Loucy (cell line): ENCODE data around the gene OR4Q2.

ENCODE experiments used
- EZH2phosphoT487 ChIP-seq: fragments of 200-600 bp; IDR thresholded peaks from 2 replicates; pipeline ENCODE4 v1.6.1; 2018; ENCODE audit warnings: antibody characterized with exemption, mild to moderate bottlenecking, moderate library complexity, borderline replicate concordance
- TF ChIP-seq, protein P1 (sequence below): fragments of 200-600 bp; sonication (generic); conservative IDR thresholded peaks from 2 replicates; pipeline ENCODE4 v1.5.1; 2014; ENCODE audit warnings: mild to moderate bottlenecking, antibody characterized with exemption, low read length

DNA sequence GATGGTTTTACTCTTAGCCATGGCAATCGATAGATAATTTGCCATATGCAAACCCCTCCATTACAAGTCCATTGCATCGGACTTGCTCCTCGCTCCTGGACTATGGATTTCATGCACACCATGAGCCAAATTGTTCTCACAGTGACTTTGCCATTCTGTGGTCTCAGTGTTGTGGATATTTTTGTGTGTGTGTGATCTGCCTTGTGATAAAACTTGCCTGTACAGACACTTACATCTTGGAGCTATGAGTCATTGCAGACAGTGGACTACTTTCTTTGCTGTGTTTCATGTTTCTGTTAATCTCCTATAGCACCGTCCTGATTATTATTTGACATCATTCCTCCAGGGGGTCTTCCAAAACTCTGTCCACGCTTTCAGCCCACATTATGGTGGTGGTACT is 42.3 kb downstream of the OR4Q2 start:
- TF ChIP-seq, protein P1, sequence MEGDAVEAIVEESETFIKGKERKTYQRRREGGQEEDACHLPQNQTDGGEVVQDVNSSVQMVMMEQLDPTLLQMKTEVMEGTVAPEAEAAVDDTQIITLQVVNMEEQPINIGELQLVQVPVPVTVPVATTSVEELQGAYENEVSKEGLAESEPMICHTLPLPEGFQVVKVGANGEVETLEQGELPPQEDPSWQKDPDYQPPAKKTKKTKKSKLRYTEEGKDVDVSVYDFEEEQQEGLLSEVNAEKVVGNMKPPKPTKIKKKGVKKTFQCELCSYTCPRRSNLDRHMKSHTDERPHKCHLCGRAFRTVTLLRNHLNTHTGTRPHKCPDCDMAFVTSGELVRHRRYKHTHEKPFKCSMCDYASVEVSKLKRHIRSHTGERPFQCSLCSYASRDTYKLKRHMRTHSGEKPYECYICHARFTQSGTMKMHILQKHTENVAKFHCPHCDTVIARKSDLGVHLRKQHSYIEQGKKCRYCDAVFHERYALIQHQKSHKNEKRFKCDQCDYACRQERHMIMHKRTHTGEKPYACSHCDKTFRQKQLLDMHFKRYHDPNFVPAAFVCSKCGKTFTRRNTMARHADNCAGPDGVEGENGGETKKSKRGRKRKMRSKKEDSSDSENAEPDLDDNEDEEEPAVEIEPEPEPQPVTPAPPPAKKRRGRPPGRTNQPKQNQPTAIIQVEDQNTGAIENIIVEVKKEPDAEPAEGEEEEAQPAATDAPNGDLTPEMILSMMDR, result no peak
- TF ChIP-seq EZH2phosphoT487, result no peak
